H1 (cell line): ENCODE measurements around the gene ITIH6. TPM values are rescaled to one million over a fixed set of nuclear protein-coding genes. Genes with fewer than 3 reads are reported as not detected.
"Not testable (repeated sequence)": the region's sequence is repeated elsewhere in the genome, so short reads cannot be mapped to it uniquely, and the experiment has no call there.

Source experiments
- CTCF ChIA-PET: fragments of 300-600 bp; sonication (Branson Sonifier 250); formaldehyde crosslinking; loops from one replicate; lab custom pipeline; 2021; ENCODE audit not compliant: partially characterized antibody; lab: Charles Lee
- POLR2A ChIA-PET: fragments of 300-600 bp; sonication (Branson Sonifier 250); formaldehyde crosslinking; loops from one replicate; lab custom pipeline; 2021; ENCODE audit warnings: inconsistent platforms; ENCODE audit not compliant: partially characterized antibody; lab: Charles Lee
- DNase-seq, 2 experiments: peaks; one replicate each; pipeline versions ENCODE4 v3.0.0 to v3.0.0-alpha.2; 2010 to 2022; ENCODE audit warnings: low spot score in 2 of 2, low read depth in 1 of 2, mixed read lengths in 1 of 2
- FAIRE-seq: peaks from 2 replicates; lab custom pipeline; 2011; peaks lifted over from hg19 to GRCh38; lab: Jason Lieb, UNC
- H2AFZ ChIP-seq: 2 replicates; pipeline ENCODE4 v1.8.1; 2012; ENCODE audit warnings: low read length, inconsistent platforms
- H2AK5ac ChIP-seq: 2 replicates; pipeline ENCODE4 v1.6.1; 2013; ENCODE audit warnings: low read depth, low read length
- H2BK120ac ChIP-seq: replicated peaks from 2 replicates; pipeline ENCODE3; 2013; ENCODE audit warnings: low read depth, low read length, inconsistent platforms
- H2BK12ac ChIP-seq: 2 replicates; pipeline ENCODE4 v1.6.1; 2013; ENCODE audit warnings: low read depth, low read length
- H2BK15ac ChIP-seq: 2 replicates; pipeline ENCODE4 v1.6.1; 2013; ENCODE audit warnings: low read length
- H2BK20ac ChIP-seq: 2 replicates; pipeline ENCODE4 v1.6.1; 2013; ENCODE audit warnings: low read length
- H2BK5ac ChIP-seq: 2 replicates; pipeline ENCODE4 v1.6.1; 2013; ENCODE audit warnings: low read depth, low read length
- H3K14ac ChIP-seq: 2 replicates; pipeline ENCODE4 v1.6.1; 2013; ENCODE audit warnings: inconsistent platforms; ENCODE audit not compliant: insufficient read length
- H3K18ac ChIP-seq: 2 replicates; pipeline ENCODE4 v1.6.1; 2013; ENCODE audit warnings: low read length; ENCODE audit errors: extremely low read depth
- H3K23ac ChIP-seq: 2 replicates; pipeline ENCODE4 v1.6.1; 2013; ENCODE audit warnings: inconsistent platforms; ENCODE audit not compliant: insufficient read length
- H3K23me2 ChIP-seq: 2 replicates; pipeline ENCODE4 v1.6.1; 2013; ENCODE audit warnings: low read depth, low read length
- H3K27ac ChIP-seq: 2 replicates; pipeline ENCODE4 v1.6.1; 2011; ENCODE audit warnings: low read depth, low read length, inconsistent platforms
- H3K27me3 ChIP-seq, 4 experiments: replicated peaks in 1 of 4; 1 replicate in 1 of 4; 2 replicates in 3 of 4; pipeline versions ENCODE4 v1.6.1 to v1.8.1; 2011 to 2013; ENCODE audit warnings: low read length in 3 of 4, mild to moderate bottlenecking in 3 of 4, inconsistent platforms in 2 of 4, mixed read lengths in 2 of 4, moderate library complexity in 1 of 4; ENCODE audit not compliant: control insufficient read depth in 3 of 4, insufficient read depth in 3 of 4; ENCODE audit errors: extremely low read depth in 1 of 4
- H3K36me3 ChIP-seq, 4 experiments: 2 replicates each; pipeline versions ENCODE4 v1.6.1 to v1.8.1; 2011 to 2013; ENCODE audit warnings: mild to moderate bottlenecking in 4 of 4, low read length in 3 of 4, moderate library complexity in 2 of 4, control low read depth in 1 of 4, inconsistent platforms in 1 of 4; ENCODE audit not compliant: insufficient read depth in 4 of 4, control insufficient read depth in 2 of 4
- H3K4ac ChIP-seq: replicated peaks from 2 replicates; pipeline ENCODE3; 2013; ENCODE audit warnings: low read length, low read depth, mixed read lengths, inconsistent platforms; ENCODE audit not compliant: insufficient read length
- H3K4me1 ChIP-seq, 4 experiments: replicated peaks in 1 of 4; 1 replicate in 1 of 4; 2 replicates in 3 of 4; pipeline versions ENCODE4 v1.6.1 to v1.8.1; 2011 to 2013; ENCODE audit warnings: low read length in 3 of 4, inconsistent platforms in 2 of 4, mixed read lengths in 1 of 4; ENCODE audit not compliant: insufficient read depth in 4 of 4, control insufficient read depth in 3 of 4
- H3K4me2 ChIP-seq, 2 experiments: 2 replicates each; pipeline versions ENCODE4 v1.6.1 to v1.8.1; 2011 to 2013; ENCODE audit warnings: low read depth in 2 of 2, low read length in 2 of 2, control low read depth in 1 of 2, inconsistent platforms in 1 of 2, mild to moderate bottlenecking in 1 of 2; ENCODE audit not compliant: insufficient read depth in 1 of 2
- H3K4me3 ChIP-seq, 4 experiments: fragments of 200-600, 300-600 bp in 1 of 4; sonication (generic), shearing (Covaris generic), sonication (Bioruptor Twin) in 1 of 4; 2 replicates each; pipeline versions ENCODE4 v1.5.1 to v1.8.1; 2011 to 2016; ENCODE audit warnings: low read length in 4 of 4, low read depth in 3 of 4, control low read depth in 2 of 4, inconsistent platforms in 2 of 4, mild to moderate bottlenecking in 2 of 4, mixed read lengths in 1 of 4, moderate library complexity in 1 of 4; ENCODE audit not compliant: insufficient read depth in 2 of 4; ENCODE audit errors: extremely low read depth in 1 of 4
- H3K56ac ChIP-seq: replicated peaks from 2 replicates; pipeline ENCODE3; 2013; ENCODE audit warnings: low read depth, mild to moderate bottlenecking, mixed read lengths, low read length, inconsistent platforms; ENCODE audit not compliant: insufficient read length
- H3K79me1 ChIP-seq: 2 replicates; pipeline ENCODE4 v1.6.1; 2013; ENCODE audit warnings: low read depth, low read length, control low read depth
- H3K79me2 ChIP-seq, 2 experiments: 2 replicates each; pipeline versions ENCODE4 v1.6.1 to v1.8.1; 2012 to 2013; ENCODE audit warnings: low read length in 2 of 2, mild to moderate bottlenecking in 2 of 2, inconsistent platforms in 1 of 2; ENCODE audit not compliant: insufficient read depth in 2 of 2, control insufficient read depth in 1 of 2
- H3K9ac ChIP-seq, 4 experiments: replicated peaks in 1 of 4; 1 replicate in 1 of 4; 2 replicates in 3 of 4; pipeline versions ENCODE4 v1.6.1 to v1.8.1; 2011 to 2013; ENCODE audit warnings: low read depth in 3 of 4, low read length in 3 of 4, control low read depth in 2 of 4, mild to moderate bottlenecking in 2 of 4, moderate library complexity in 2 of 4, inconsistent platforms in 1 of 4; ENCODE audit errors: extremely low read depth in 1 of 4
- H3K9me3 ChIP-seq, 2 experiments: 2 replicates each; pipeline versions ENCODE4 v1.6.1 to v1.8.1; 2012 to 2013; ENCODE audit warnings: mild to moderate bottlenecking in 2 of 2, moderate library complexity in 2 of 2, control low read depth in 1 of 2, inconsistent platforms in 1 of 2, low read depth in 1 of 2, low read length in 1 of 2, mixed read lengths in 1 of 2; ENCODE audit not compliant: insufficient read depth in 2 of 2
- H4K20me1 ChIP-seq, 2 experiments: replicated peaks in 1 of 2; 2 replicates each; pipeline versions ENCODE3 to v1.8.1; 2011 to 2013; ENCODE audit warnings: inconsistent platforms in 2 of 2, low read length in 2 of 2, mild to moderate bottlenecking in 1 of 2; ENCODE audit not compliant: insufficient read depth in 2 of 2, control insufficient read depth in 1 of 2
- H4K5ac ChIP-seq: 2 replicates; pipeline ENCODE4 v1.6.1; 2013; ENCODE audit warnings: low read length, low read depth, mixed read lengths, inconsistent platforms; ENCODE audit not compliant: insufficient read length
- H4K8ac ChIP-seq: 2 replicates; pipeline ENCODE4 v1.8.0; 2013; ENCODE audit warnings: mild to moderate bottlenecking, moderate library complexity, low read length, inconsistent platforms; ENCODE audit not compliant: insufficient read depth; ENCODE audit errors: extremely low read depth
- H4K91ac ChIP-seq: replicated peaks from 2 replicates; pipeline ENCODE3; 2013; ENCODE audit warnings: low read length, mixed read lengths, inconsistent platforms; ENCODE audit not compliant: insufficient read length
- RFX5 ChIP-seq: IDR thresholded peaks from 2 replicates; pipeline ENCODE4 v1.6.1; 2011; ENCODE audit warnings: low read depth, low read length, improper control_type of control experiment, borderline replicate concordance
- TAF1 ChIP-seq: IDR thresholded peaks from 2 replicates; pipeline ENCODE4 v1.6.1; 2011; ENCODE audit warnings: mild to moderate bottlenecking, low read depth, low read length
- WGBS, 2 experiments: shearing (Covaris generic) in 1 of 2; methylation state at CpG; one replicate each; pipeline versions ENCODE4 v1.1.6 to v1.1.7; 2013 to 2015; ENCODE audit warnings: low lambda C conversion rate in 2 of 2, mixed read lengths in 2 of 2, inconsistent platforms in 1 of 2, low coverage in 1 of 2, missing lambda C conversion rate in 1 of 2; ENCODE audit not compliant: insufficient replicate concordance in 2 of 2, insufficient coverage in 1 of 2, insufficient read length in 1 of 2; ENCODE audit errors: extremely low coverage in 1 of 2, missing lambda C conversion rate in 1 of 2; 5-methylcytosine and 5-hydroxymethylcytosine counted together
- polyA plus RNA-seq, 7 experiments: library from polyadenylated mRNA; depleted of rRNA in 3 of 7; stranded (reverse) in 5 of 7; unstranded in 2 of 7; fragments of >200 nt in 5 of 7; fragments of 200-250 nt in 2 of 7; gene quantifications; 1 replicate in 5 of 7; 2 replicates in 1 of 7; 4 replicates in 1 of 7; pipeline versions ENCODE4 v1.2.1 to v1.2.3, GENCODE V29; 2011 to 2013; ENCODE audit warnings: missing spikeins in 2 of 7, mixed read lengths in 2 of 7
- total RNA-seq: library from RNA; stranded (reverse); fragmentation: NEBNext Ultra II Directional; extraction: Animal tissue kit (Norgen Biotek cat#: 25700); gene quantifications from 2 replicates; pipeline ENCODE4 v1.2.1, GENCODE V29; 2021

ITIH6 gene
- total and polyA plus RNA-seq, 2 of the 8 experiments (the other 6 are each of a cell fraction or from before 2014, with no cell fraction given), result 0.02 TPM; not detected in 1

DNA sequence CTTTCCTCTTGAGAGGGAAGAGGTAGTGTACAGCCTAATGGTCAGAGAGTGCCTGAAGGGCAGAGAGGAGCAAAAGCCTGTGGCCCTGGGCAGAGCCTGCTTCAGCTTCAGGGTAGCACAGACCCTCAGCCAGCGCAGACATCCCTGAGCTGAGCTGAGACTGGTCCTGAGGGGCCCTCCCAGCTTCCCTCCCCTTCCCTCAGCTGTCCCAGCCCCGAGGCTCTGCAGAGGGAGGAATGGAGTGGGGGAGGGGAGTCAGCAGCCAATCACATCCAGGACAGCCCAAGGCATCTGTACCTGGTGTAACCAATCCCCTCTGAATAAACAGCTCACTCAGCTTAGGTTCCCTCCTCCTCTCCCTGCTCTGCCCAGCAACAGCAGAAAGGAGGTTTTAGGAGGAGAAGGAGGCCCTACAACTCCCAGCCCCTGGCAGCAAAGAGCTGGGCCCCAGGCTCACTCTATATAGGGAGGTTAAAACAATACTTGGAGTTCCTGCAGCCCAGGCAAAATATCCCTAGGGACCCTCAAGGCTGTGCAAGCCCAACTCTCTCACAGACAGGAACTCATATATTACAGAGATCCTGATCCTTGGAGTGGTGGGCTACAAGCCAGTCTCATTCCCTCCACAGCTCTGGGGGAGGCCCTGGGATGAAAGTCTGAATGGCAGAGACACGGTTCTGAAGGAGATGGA lies 43.3 kb upstream of the ITIH6 start:
- DNase-seq, H2AFZ ChIP-seq, H2BK12ac ChIP-seq, H3K27me3 ChIP-seq, H4K20me1 ChIP-seq, H4K8ac ChIP-seq, H2BK15ac ChIP-seq, H2BK5ac ChIP-seq, H3K23me2 ChIP-seq, H3K4ac ChIP-seq, H3K14ac ChIP-seq, H3K79me1 ChIP-seq, H4K91ac ChIP-seq, H3K9ac ChIP-seq, H3K56ac ChIP-seq, H2BK120ac ChIP-seq, H4K5ac ChIP-seq, H2AK5ac ChIP-seq, H3K9me3 ChIP-seq, H3K36me3 ChIP-seq, H3K4me3 ChIP-seq, H3K27ac ChIP-seq, H3K79me2 ChIP-seq, POLR2A ChIA-PET, H3K23ac ChIP-seq, H2BK20ac ChIP-seq, H3K4me1 ChIP-seq: not testable (repeated sequence)
- 83% methylated on average over 1 of the region's 3 CpGs; no CpG with 5 or more reads in 1 of the 2 experiments for WGBS, 2 experiments
- FAIRE-seq, result peak; percentile 100
- H3K4me2 ChIP-seq, result peak overlapping the region; percentile 14 to 44; a peak in 3 of 4 replicates
- CTCF ChIA-PET, result interaction anchor here (0.7 kb wide), 1 partner anchor 79 kb away, joined by 3 read pairs; the partner anchor contains the start of gene TRO
- H3K18ac ChIP-seq, result peak overlapping the region; percentile 32; the same call in 1 of the 2 replicates
- peak; percentile 78 for TF ChIP-seq RFX5
- TF ChIP-seq TAF1, result 0 out of 2 replicates have a peak, but pooled peaks have one; percentile 25
